ENCODE measurements around the gene BSX. TPM values are rescaled to one million over a fixed set of nuclear protein-coding genes. Genes with fewer than 3 reads are reported as not detected.

The BSX gene
- total RNA-seq, 4 donors from 2014 or later = not detected

DNA sequence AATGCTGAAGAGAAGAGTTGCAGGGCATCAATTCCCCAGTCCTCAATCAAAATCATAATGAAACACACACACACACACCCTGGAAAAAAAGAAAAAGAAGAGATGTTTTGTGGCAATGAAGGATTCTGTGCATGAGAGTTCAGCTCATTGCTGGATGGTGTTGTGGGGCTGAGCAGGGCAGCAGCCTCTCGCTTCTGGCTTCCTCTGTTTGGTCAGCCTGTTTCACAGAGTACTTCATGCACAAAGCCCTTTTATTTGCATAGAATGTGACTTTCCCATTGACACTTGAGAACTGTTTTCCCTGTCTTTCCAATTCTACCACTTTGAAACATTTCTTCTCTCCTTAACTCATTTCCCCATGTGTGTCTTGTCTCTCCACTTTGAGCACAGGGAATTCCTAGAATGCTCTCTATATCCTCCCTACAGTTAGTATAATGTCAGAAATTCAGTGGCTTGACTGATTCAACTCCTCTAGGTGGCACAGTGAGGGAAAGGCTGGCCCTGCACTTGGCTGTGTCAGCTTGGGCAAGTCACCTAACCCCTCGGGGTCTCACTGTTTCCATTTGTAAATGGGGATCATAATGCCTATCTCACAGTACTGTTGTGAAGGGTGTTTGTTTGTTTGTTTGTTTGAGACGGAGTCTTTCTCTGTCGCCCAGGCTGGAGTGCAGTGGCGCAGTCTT, 25.4 kb upstream of the BSX start:
- Histone ChIP-seq H3K9me3 (no peaks in the 10 kb centered on the region), H3K4me3 (no peak overlapping the region), H3K4me1 (no peaks in the 10 kb centered on the region), H3K27me3 (no peaks in the 10 kb centered on the region), H3K36me3 (no peaks in the 10 kb centered on the region), H3K27ac (no peak overlapping the region)
- DNase-seq (ENCODE audit: low spot score in 2 of 2) = no peak
- TF ChIP-seq EP300 (IDR thresholded peaks at IDR 0.05) = no peak
- no peak for TF ChIP-seq POLR2A (IDR thresholded peaks at IDR 0.05)
- TF ChIP-seq, protein P1, sequence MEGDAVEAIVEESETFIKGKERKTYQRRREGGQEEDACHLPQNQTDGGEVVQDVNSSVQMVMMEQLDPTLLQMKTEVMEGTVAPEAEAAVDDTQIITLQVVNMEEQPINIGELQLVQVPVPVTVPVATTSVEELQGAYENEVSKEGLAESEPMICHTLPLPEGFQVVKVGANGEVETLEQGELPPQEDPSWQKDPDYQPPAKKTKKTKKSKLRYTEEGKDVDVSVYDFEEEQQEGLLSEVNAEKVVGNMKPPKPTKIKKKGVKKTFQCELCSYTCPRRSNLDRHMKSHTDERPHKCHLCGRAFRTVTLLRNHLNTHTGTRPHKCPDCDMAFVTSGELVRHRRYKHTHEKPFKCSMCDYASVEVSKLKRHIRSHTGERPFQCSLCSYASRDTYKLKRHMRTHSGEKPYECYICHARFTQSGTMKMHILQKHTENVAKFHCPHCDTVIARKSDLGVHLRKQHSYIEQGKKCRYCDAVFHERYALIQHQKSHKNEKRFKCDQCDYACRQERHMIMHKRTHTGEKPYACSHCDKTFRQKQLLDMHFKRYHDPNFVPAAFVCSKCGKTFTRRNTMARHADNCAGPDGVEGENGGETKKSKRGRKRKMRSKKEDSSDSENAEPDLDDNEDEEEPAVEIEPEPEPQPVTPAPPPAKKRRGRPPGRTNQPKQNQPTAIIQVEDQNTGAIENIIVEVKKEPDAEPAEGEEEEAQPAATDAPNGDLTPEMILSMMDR (IDR thresholded peaks at IDR 0.05) = no peak
- 74% methylated on average over 5 of the region's 5 CpGs for WGBS, 2 donors

GRCh38 chr11:123000721-123001120, 19.1 kb upstream of the BSX start:
- Histone ChIP-seq H3K9me3 (no peaks in the 10 kb centered on the region), H3K4me3 (no peak overlapping the region), H3K27ac (no peak overlapping the region), H3K4me1 (no peaks in the 10 kb centered on the region), H3K27me3 (peaks cover 0 to 20% of the 10 kb centered on the region in 2 donors), H3K36me3 (no peaks in the 10 kb centered on the region)
- no peak for DNase-seq (ENCODE audit: low spot score in 2 of 2)
- 78 to 88% methylated on average over 5 of the region's 5 CpGs for WGBS, 2 donors
- TF ChIP-seq EP300 (IDR thresholded peaks at IDR 0.05) = no peak
- no peak for TF ChIP-seq POLR2A (IDR thresholded peaks at IDR 0.05)
- TF ChIP-seq, protein P1 (IDR thresholded peaks at IDR 0.05) = no peak

DNA sequence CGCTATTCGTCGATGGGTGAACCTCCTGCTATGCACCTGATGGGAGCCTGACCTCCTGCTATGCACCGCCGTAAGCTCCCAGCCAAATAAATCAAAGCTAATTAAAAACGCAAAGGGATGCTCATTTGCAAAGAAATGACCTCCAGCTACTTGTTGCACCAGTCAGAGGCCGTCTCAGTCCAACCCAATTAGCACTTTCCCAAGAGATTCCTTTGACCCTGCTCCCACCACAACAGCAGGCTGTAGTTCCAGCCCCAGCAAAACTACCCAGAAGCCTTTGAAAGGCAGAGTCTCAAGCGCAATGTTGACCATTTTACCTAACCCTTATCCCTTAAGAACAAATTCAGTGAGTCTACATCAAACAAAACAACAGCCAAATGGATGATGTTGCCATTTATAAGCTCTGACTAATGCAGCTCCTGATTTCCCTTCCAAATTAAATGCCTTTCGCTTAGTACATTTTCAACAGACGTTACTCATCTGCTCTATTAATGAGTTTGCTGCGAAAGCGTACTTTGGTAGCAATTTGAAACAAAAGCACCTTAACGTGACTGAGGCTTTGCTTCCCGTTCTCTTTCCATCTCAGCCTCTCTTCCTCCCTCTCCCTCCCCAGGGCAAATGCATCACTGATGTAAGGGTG, 17.2 kb upstream of the BSX start:
- no peak overlapping the region for H3K4me3 ChIP-seq
- no peaks in the 10 kb centered on the region for H3K9me3 ChIP-seq
- no peak for DNase-seq (ENCODE audit: low spot score in 2 of 2)
- no peaks in the 10 kb centered on the region for H3K36me3 ChIP-seq
- no peak overlapping the region for H3K27ac ChIP-seq
- TF ChIP-seq, protein P1 (IDR thresholded peaks at IDR 0.05) = no peak
- TF ChIP-seq POLR2A (IDR thresholded peaks at IDR 0.05) (no peak), EP300 (IDR thresholded peaks at IDR 0.05) (no peak)
- no peaks in the 10 kb centered on the region for H3K4me1 ChIP-seq
- H3K27me3 ChIP-seq = peaks cover 0 to 27% of the 10 kb centered on the region in 2 donors
- WGBS, 2 donors = 35 to 46% methylated on average over 14 of the region's 14 CpGs

DNA sequence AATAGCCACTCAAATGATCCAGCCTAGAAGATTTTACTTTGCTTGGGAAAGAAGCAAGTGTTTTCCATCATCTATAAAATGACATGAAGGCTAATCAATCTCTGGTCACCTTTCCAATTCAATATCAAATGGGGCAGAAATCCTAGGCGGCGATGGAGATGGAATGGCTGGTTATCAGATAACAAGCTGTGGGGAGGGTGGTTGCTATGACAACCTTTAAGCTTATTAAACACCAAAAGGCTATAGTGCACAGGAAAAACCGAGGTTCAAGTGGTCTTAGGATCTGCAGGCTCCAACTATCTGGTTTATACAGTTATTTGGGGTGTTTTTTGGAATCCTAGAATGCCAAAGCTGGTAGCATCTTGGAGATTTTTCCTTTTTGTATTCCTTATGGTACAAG, 13.9 kb upstream of the BSX start:
- peaks cover 0 to 27% of the 10 kb centered on the region in 2 donors for H3K27me3 ChIP-seq

More for the DNA sequence above, 13.9 kb upstream of the BSX start:
- no peak for TF ChIP-seq POLR2A (IDR thresholded peaks at IDR 0.05)
- TF ChIP-seq, protein P1 (IDR thresholded peaks at IDR 0.05) = no peak
- no peak for TF ChIP-seq EP300 (IDR thresholded peaks at IDR 0.05)
- WGBS, 2 donors = 42 to 50% methylated on average over 3 of the region's 3 CpGs
- no peaks in the 10 kb centered on the region for H3K4me1 ChIP-seq
- no peak overlapping the region for H3K4me3 ChIP-seq
- no peak overlapping the region for H3K27ac ChIP-seq
- H3K9me3 ChIP-seq = no peaks in the 10 kb centered on the region
- DNase-seq (ENCODE audit: low spot score in 2 of 2) = no peak
- no peaks in the 10 kb centered on the region for H3K36me3 ChIP-seq
